ENCODE results near the gene DAND5.
A peak's percentile ranks its signal among the peaks of the same experiment; 100 is the strongest.

The DAND5 gene

GRCh38 chr19:13016628-13017305 is 47.4 kb downstream of the DAND5 start:
- no peak for TF ChIP-seq CTCF (conservative IDR thresholded peaks at IDR 0.05; ENCODE audit: low read length)
- DNase-seq (ENCODE audit: low read depth) = no peak
- H3K4me3 ChIP-seq (ENCODE audit: low read length) = peak overlapping the region; percentile 49

- H3K4me3 ChIP-seq (ENCODE audit: low read length) = peak overlapping the region; percentile 49
- no peak for DNase-seq (ENCODE audit: low read depth)
- no peak for TF ChIP-seq CTCF (conservative IDR thresholded peaks at IDR 0.05; ENCODE audit: low read length)
Observed at GRCh38 chr19:13017306-13018034, 48.1 kb downstream of the DAND5 start.

- no peak; the same call in 1 of the 2 replicates for TF ChIP-seq CTCF (conservative IDR thresholded peaks at IDR 0.05; ENCODE audit: low read length)
- peak overlapping the region; percentile 49 for H3K4me3 ChIP-seq (ENCODE audit: low read length)
- peak; percentile 58 for DNase-seq (ENCODE audit: low read depth)
Observed at GRCh38 chr19:13018035-13018914, 48.9 kb downstream of the DAND5 start.

- peak overlapping the region; percentile 49 for H3K4me3 ChIP-seq (ENCODE audit: low read length)
- DNase-seq (ENCODE audit: low read depth) = no peak
- no peak for TF ChIP-seq CTCF (conservative IDR thresholded peaks at IDR 0.05; ENCODE audit: low read length)
Observed at GRCh38 chr19:13019332-13019731, 50.0 kb downstream of the DAND5 start.

- no peak for DNase-seq (ENCODE audit: low read depth)
- no peak for TF ChIP-seq CTCF (conservative IDR thresholded peaks at IDR 0.05; ENCODE audit: low read length)
- peak overlapping the region; percentile 33 for H3K4me3 ChIP-seq (ENCODE audit: low read length)
Observed at GRCh38 chr19:13020002-13020414, 50.6 kb downstream of the DAND5 start.

- peak; percentile 75 for DNase-seq (ENCODE audit: low read depth)
- H3K4me3 ChIP-seq (ENCODE audit: low read length) = peak overlapping the region; percentile 87
- no peak for TF ChIP-seq CTCF (conservative IDR thresholded peaks at IDR 0.05; ENCODE audit: low read length)
Observed at GRCh38 chr19:13022111-13022858, 52.9 kb downstream of the DAND5 start.

Measured in AG10803 (cell line).